OCI-LY1 (cell line): ENCODE data around the gene LPIN1.

ENCODE experiments used
- H2AFZ ChIP-seq: fragments of 200-600 bp; sonication (generic), shearing (Covaris generic); 2 replicates; pipeline ENCODE4 v1.6.0; 2014; ENCODE audit warnings: antibody characterized with exemption, mild to moderate bottlenecking, low read length
- H3F3A ChIP-seq: fragments of 200-600 bp; sonication (generic), shearing (Covaris generic); 2 replicates; pipeline ENCODE4 v1.6.0; 2014; ENCODE audit warnings: mild to moderate bottlenecking, antibody characterized with exemption, low read length, moderate library complexity; ENCODE audit not compliant: insufficient read depth
- H3K27ac ChIP-seq: fragments of 200-600 bp; sonication (generic); 2 replicates; pipeline ENCODE4 v1.5.1; 2014; ENCODE audit warnings: low read length, mixed run types, mild to moderate bottlenecking, low read depth; ENCODE audit not compliant: poor library complexity, severe bottlenecking
- H3K27me3 ChIP-seq: fragments of 200-600 bp; sonication (generic); 2 replicates; pipeline ENCODE4 v1.6.0; 2014; ENCODE audit warnings: antibody characterized with exemption, mild to moderate bottlenecking, low read length, moderate library complexity; ENCODE audit not compliant: insufficient read depth
- H3K36me3 ChIP-seq: fragments of 200-600 bp; sonication (generic); 2 replicates; pipeline ENCODE4 v1.6.1; 2014; ENCODE audit warnings: mild to moderate bottlenecking, antibody characterized with exemption, low read length, moderate library complexity, mixed read lengths; ENCODE audit not compliant: insufficient read depth
- H3K4me1 ChIP-seq: fragments of 200-600 bp; sonication (generic); 2 replicates; pipeline ENCODE4 v1.5.1; 2014; ENCODE audit warnings: mild to moderate bottlenecking, low read length, moderate library complexity; ENCODE audit not compliant: insufficient read depth, severe bottlenecking
- H3K4me2 ChIP-seq: fragments of 200-600 bp; sonication (generic), shearing (Covaris generic); 2 replicates; pipeline ENCODE4 v1.6.1; 2014; ENCODE audit warnings: low read length
- H3K4me3 ChIP-seq: fragments of 200-600 bp; sonication (generic); 2 replicates; pipeline ENCODE4 v1.5.1; 2014; ENCODE audit warnings: low read length, low read depth, mild to moderate bottlenecking, mixed read lengths; ENCODE audit not compliant: poor library complexity, severe bottlenecking
- H3K79me2 ChIP-seq: fragments of 200-600 bp; shearing (Covaris generic); 2 replicates; pipeline ENCODE4 v1.6.1; 2016; ENCODE audit warnings: mixed run types, low read length, mixed read lengths; ENCODE audit not compliant: insufficient read depth
- H3K9ac ChIP-seq: fragments of 200-600 bp; sonication (generic), shearing (Covaris generic); 2 replicates; pipeline ENCODE4 v1.6.1; 2014; ENCODE audit warnings: mild to moderate bottlenecking, low read length, mixed read lengths
- H3K9me2 ChIP-seq: fragments of 200-600 bp; sonication (generic), shearing (Covaris generic); 2 replicates; pipeline ENCODE4 v1.6.1; 2014; ENCODE audit warnings: low read depth, mild to moderate bottlenecking, low read length, mixed read lengths
- H3K9me3 ChIP-seq: fragments of 200-600 bp; shearing (Covaris generic); 2 replicates; pipeline ENCODE4 v1.6.1; 2014; ENCODE audit warnings: low read length, mixed read lengths
- H4K20me1 ChIP-seq: fragments of 200-600 bp; sonication (generic), shearing (Covaris generic); 2 replicates; pipeline ENCODE4 v1.6.0; 2016; ENCODE audit warnings: mild to moderate bottlenecking, low read length; ENCODE audit not compliant: insufficient read depth
- CTCF ChIP-seq: fragments of 200-600 bp; sonication (generic), shearing (Covaris generic); IDR thresholded peaks from 2 replicates; pipeline ENCODE4 v1.5.1; 2017; ENCODE audit warnings: mild to moderate bottlenecking, antibody characterized with exemption, low read length, moderate library complexity, mixed read lengths
- EZH2 ChIP-seq: fragments of 200-600 bp; sonication (generic), shearing (Covaris generic); IDR thresholded peaks from 2 replicates; pipeline ENCODE4 v1.8.0; 2017; ENCODE audit warnings: borderline replicate concordance, mixed run types, mild to moderate bottlenecking, antibody characterized with exemption, low read length, moderate library complexity, mixed read lengths

The LPIN1 gene

DNA sequence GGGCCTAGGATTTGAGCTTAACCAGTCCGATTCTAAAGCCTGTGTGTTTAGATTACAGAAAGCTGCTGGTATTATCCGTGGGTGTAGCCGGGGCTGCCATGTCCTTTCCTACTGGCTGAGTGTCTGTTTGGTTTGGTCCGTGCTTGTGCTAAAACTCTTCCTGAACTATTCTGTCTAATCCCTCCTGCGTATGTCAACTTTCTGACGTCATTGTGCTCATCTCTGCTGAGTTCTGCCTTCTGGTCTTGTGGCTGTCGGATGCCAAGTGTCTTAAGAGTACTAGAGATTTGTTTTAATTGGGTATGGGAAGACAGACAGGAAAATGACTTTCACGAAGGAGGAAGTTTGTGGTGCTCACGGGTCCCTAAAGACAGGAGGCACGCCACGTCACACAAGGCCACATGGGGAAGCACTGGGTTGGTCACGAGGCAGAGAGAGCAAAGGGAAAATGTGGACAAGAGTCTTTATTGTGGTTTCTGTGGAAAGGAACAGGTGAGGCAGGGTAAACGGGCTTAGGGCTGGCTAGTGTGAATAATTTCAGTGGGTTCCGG lies 44.6 kb upstream of the LPIN1 start:
- H3K9me3 ChIP-seq: 0 out of 2 replicates have a peak, but pooled peaks cover 3% of the 10 kb centered on the region
- H3K4me1 ChIP-seq: peaks cover 24% of the 10 kb centered on the region
- H3K4me2 ChIP-seq: peak overlapping the region; percentile 44
- H3K27ac ChIP-seq: peak overlapping the region; percentile 68
- H2AFZ ChIP-seq: peak overlapping the region; percentile 35; the same call in 1 of the 2 replicates
- no peaks in the 10 kb centered on the region for H3K79me2 ChIP-seq
- H3K4me3 ChIP-seq: peak overlapping the region; percentile 9
- H3K9me2 ChIP-seq: no peaks in the 10 kb centered on the region
- H3K36me3 ChIP-seq: no peaks in the 10 kb centered on the region
- no peaks in the 10 kb centered on the region for H3K27me3 ChIP-seq
- H3K9ac ChIP-seq: peak overlapping the region; percentile 1; the same call in 1 of the 2 replicates
- H4K20me1 ChIP-seq: no peaks in the 10 kb centered on the region
- no peaks in the 10 kb centered on the region for H3F3A ChIP-seq
- TF ChIP-seq EZH2 (no peak), CTCF (no peak)

- peaks cover 24% of the 10 kb centered on the region for H3K4me1 ChIP-seq
- H4K20me1 ChIP-seq: no peaks in the 10 kb centered on the region
- no peak overlapping the region for H2AFZ ChIP-seq
- H3K4me3 ChIP-seq: no peak overlapping the region
- no peak overlapping the region for H3K4me2 ChIP-seq
- 0 out of 2 replicates have a peak, but pooled peaks cover 3% of the 10 kb centered on the region for H3K9me3 ChIP-seq
- no peak overlapping the region for H3K27ac ChIP-seq
- no peak for TF ChIP-seq EZH2
- TF ChIP-seq CTCF: no peak
- H3K36me3 ChIP-seq: no peaks in the 10 kb centered on the region
- H3K79me2 ChIP-seq: no peaks in the 10 kb centered on the region
- H3F3A ChIP-seq: no peaks in the 10 kb centered on the region
- no peak overlapping the region for H3K9ac ChIP-seq
- H3K27me3 ChIP-seq: no peaks in the 10 kb centered on the region
- H3K9me2 ChIP-seq: no peaks in the 10 kb centered on the region
These were observed 43.5 kb upstream of the LPIN1 start for GRCh38 chr2:11702946-11703345.

GRCh38 chr2:11703700-11704099 lies 42.7 kb upstream of the LPIN1 start:
- no peak overlapping the region for H3K4me3 ChIP-seq
- H3K36me3 ChIP-seq: no peaks in the 10 kb centered on the region
- peaks cover 24% of the 10 kb centered on the region for H3K4me1 ChIP-seq
- H2AFZ ChIP-seq: no peak overlapping the region
- no peaks in the 10 kb centered on the region for H4K20me1 ChIP-seq
- TF ChIP-seq EZH2: no peak
- H3K27me3 ChIP-seq: no peaks in the 10 kb centered on the region
- H3K9me3 ChIP-seq: 0 out of 2 replicates have a peak, but pooled peaks cover 3% of the 10 kb centered on the region
- no peaks in the 10 kb centered on the region for H3K9me2 ChIP-seq
- no peak overlapping the region for H3K4me2 ChIP-seq
- no peak overlapping the region for H3K27ac ChIP-seq
- H3K9ac ChIP-seq: no peak overlapping the region
- H3F3A ChIP-seq: no peaks in the 10 kb centered on the region
- no peaks in the 10 kb centered on the region for H3K79me2 ChIP-seq

- Histone ChIP-seq H4K20me1 (no peaks in the 10 kb centered on the region), H3K9me2 (no peaks in the 10 kb centered on the region), H3K4me2 (no peak overlapping the region), H3K4me3 (no peak overlapping the region), H3K9me3 (0 out of 2 replicates have a peak, but pooled peaks cover 3% of the 10 kb centered on the region), H2AFZ (no peak overlapping the region), H3K4me1 (peaks cover 24% of the 10 kb centered on the region), H3K27ac (no peak overlapping the region), H3F3A (no peaks in the 10 kb centered on the region), H3K36me3 (no peaks in the 10 kb centered on the region), H3K27me3 (no peaks in the 10 kb centered on the region), H3K9ac (no peak overlapping the region), H3K79me2 (no peaks in the 10 kb centered on the region)
- TF ChIP-seq CTCF: no peak
- no peak for TF ChIP-seq EZH2
These were observed 41.4 kb upstream of the LPIN1 start for GRCh38 chr2:11705063-11705462.
